Ascending aorta (tissue), 2 donors: Measurements from ENCODE around the gene HNRNPAB. TPM values are rescaled to one million over a fixed set of nuclear protein-coding genes. Genes with fewer than 3 reads are reported as not detected.
A peak's percentile ranks its signal among the peaks of the same experiment; 100 is the strongest.
"Not testable (repeated sequence)": the region's sequence is repeated elsewhere in the genome, so short reads cannot be mapped to it uniquely, and the experiment has no call there.

Experiments used
- DNase-seq, 2 donors: peaks; one replicate each; pipeline ENCODE4 v3.0.0-alpha.2; 2019; ENCODE audit warnings: low spot score in 2 of 2
- H3K27ac ChIP-seq, 2 donors: fragments of 200-600 bp; sonication (generic); one replicate each; pipeline ENCODE4 v1.5.1; 2016 to 2017; ENCODE audit warnings: mild to moderate bottlenecking in 1 of 2
- H3K27me3 ChIP-seq: fragments of 200-600 bp; sonication (generic); one replicate; pipeline ENCODE4 v1.5.1; 2017
- H3K36me3 ChIP-seq, 2 donors: fragments of 200-600 bp; sonication (generic); one replicate each; pipeline ENCODE4 v1.5.1; 2016
- H3K4me1 ChIP-seq, 2 donors: fragments of 200-600 bp; sonication (generic); one replicate each; pipeline ENCODE4 v1.5.1; 2016 to 2017; ENCODE audit warnings: mild to moderate bottlenecking in 1 of 2
- H3K4me3 ChIP-seq, 2 donors: fragments of 200-600 bp; sonication (generic); one replicate each; pipeline ENCODE4 v1.5.1; 2016 to 2017; ENCODE audit warnings: mild to moderate bottlenecking in 1 of 2
- H3K9me3 ChIP-seq, 2 donors: fragments of 200-600 bp; sonication (generic); one replicate each; pipeline ENCODE4 v1.5.1; 2016
- intact Hi-C: fragments of 100-400 bp; cut with DNase I; formaldehyde crosslinking; loops from one replicate; pipeline ENCODE4 v1.15.1; 2023
- total RNA-seq: library from RNA; depleted of rRNA; stranded (reverse); fragments of >200 nt; gene quantifications from one replicate; pipeline ENCODE4 v1.1.0, GENCODE V29; 2016
- TF ChIP-seq, protein P1 (sequence below), 3 experiments: fragments of 200-600 bp in 2 of 3; fragments of 450-650 bp in 1 of 3; sonication (generic) in 2 of 3; IDR thresholded peaks; one replicate each; pipeline ENCODE4 v1.5.1; 2016 to 2019; ENCODE audit warnings: antibody characterized with exemption in 3 of 3, mild to moderate bottlenecking in 1 of 3, moderate library complexity in 1 of 3

The HNRNPAB gene
- total RNA-seq, 1 donor from 2014 or later, result 99.2 TPM

- DNase-seq, result peak in 1 of 2 donors; percentile 50
- TF ChIP-seq, protein P1, sequence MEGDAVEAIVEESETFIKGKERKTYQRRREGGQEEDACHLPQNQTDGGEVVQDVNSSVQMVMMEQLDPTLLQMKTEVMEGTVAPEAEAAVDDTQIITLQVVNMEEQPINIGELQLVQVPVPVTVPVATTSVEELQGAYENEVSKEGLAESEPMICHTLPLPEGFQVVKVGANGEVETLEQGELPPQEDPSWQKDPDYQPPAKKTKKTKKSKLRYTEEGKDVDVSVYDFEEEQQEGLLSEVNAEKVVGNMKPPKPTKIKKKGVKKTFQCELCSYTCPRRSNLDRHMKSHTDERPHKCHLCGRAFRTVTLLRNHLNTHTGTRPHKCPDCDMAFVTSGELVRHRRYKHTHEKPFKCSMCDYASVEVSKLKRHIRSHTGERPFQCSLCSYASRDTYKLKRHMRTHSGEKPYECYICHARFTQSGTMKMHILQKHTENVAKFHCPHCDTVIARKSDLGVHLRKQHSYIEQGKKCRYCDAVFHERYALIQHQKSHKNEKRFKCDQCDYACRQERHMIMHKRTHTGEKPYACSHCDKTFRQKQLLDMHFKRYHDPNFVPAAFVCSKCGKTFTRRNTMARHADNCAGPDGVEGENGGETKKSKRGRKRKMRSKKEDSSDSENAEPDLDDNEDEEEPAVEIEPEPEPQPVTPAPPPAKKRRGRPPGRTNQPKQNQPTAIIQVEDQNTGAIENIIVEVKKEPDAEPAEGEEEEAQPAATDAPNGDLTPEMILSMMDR (IDR thresholded peaks at IDR 0.05), result no peak
- H3K4me1 ChIP-seq, result no peaks in the 10 kb centered on the region
- no peak overlapping the region for H3K4me3 ChIP-seq
- intact Hi-C loops, result no loop called here
- no peak overlapping the region for H3K27ac ChIP-seq
- no peaks in the 10 kb centered on the region for H3K36me3 ChIP-seq
- no peaks in the 10 kb centered on the region for H3K9me3 ChIP-seq
- H3K27me3 ChIP-seq, result no peaks in the 10 kb centered on the region
Measured at GRCh38 chr5:178196986-178197385, 7.3 kb upstream of the HNRNPAB start.

DNA sequence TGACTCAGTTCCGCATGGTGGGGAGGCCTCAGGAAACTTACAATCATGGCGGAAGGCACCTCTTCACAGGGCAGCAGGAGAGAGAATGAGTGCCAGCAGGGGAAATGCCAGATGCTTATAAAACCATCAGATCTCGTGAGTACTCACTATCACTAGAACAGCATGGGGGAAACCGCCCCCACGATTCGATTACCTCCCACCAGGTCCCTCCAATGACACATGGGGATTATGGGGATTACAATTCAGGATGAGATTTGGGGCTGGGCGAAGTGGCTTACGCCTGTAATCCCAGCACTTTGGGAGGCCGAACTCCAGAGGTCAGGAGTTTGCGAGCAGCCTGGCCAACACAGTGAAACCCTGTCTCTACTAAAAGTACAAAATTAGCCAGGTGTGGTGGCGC, 6.2 kb upstream of the HNRNPAB start:
- H3K27ac ChIP-seq, H3K4me3 ChIP-seq, H3K9me3 ChIP-seq, H3K36me3 ChIP-seq, intact Hi-C loops, H3K27me3 ChIP-seq, H3K4me1 ChIP-seq: not testable (repeated sequence)
- peak in 1 of 2 donors; percentile 50 for DNase-seq

- Histone ChIP-seq H3K9me3 (no peaks in the 10 kb centered on the region), H3K4me1 (no peaks in the 10 kb centered on the region), H3K4me3 (no peak overlapping the region), H3K36me3 (no peaks in the 10 kb centered on the region), H3K27ac (no peak overlapping the region), H3K27me3 (no peaks in the 10 kb centered on the region)
- intact Hi-C loops, result no loop called here
- peak in 1 of 2 donors; percentile 30 for DNase-seq
- TF ChIP-seq, protein P1 (IDR thresholded peaks at IDR 0.05), result no peak
Measured at GRCh38 chr5:178198706-178199105, 5.6 kb upstream of the HNRNPAB start.

GRCh38 chr5:178199581-178200434, 4.5 kb upstream of the HNRNPAB start:
- TF ChIP-seq, protein P1 (IDR thresholded peaks at IDR 0.05), result no peak
- no peaks in the 10 kb centered on the region for H3K36me3 ChIP-seq

GRCh38 chr5:178201221-178201926, 3.0 kb upstream of the HNRNPAB start:
- Histone ChIP-seq H3K9me3 (no peaks in the 10 kb centered on the region), H3K27ac (no peak overlapping the region), H3K4me3 (no peak overlapping the region), H3K4me1 (peaks cover 4 to 7% of the 10 kb centered on the region in 2 donors), H3K36me3 (peaks cover 0 to under 1% of the 10 kb centered on the region in 2 donors), H3K27me3 (no peaks in the 10 kb centered on the region)
- peak in 1 of 2 donors; percentile 48 for DNase-seq
- intact Hi-C loops, result loop anchor here (10.0 kb wide), 2 partner anchors 777 to 1873 kb away; partner anchors contain the start of genes GRK6 and RNF130
- TF ChIP-seq, protein P1 (IDR thresholded peaks at IDR 0.05), result no peak

More at GRCh38 chr5:178199581-178200434, 4.5 kb upstream of the HNRNPAB start:
- peak in 1 of 2 donors; percentile 46 for DNase-seq
- Histone ChIP-seq H3K27ac (no peak overlapping the region), H3K4me1 (no peaks in the 10 kb centered on the region), H3K9me3 (no peaks in the 10 kb centered on the region), H3K27me3 (no peaks in the 10 kb centered on the region), H3K4me3 (no peak overlapping the region)
- intact Hi-C loops, result loop anchor here (10.0 kb wide), 2 partner anchors 775 to 1875 kb away; partner anchors contain the start of genes GRK6 and RNF130

DNA sequence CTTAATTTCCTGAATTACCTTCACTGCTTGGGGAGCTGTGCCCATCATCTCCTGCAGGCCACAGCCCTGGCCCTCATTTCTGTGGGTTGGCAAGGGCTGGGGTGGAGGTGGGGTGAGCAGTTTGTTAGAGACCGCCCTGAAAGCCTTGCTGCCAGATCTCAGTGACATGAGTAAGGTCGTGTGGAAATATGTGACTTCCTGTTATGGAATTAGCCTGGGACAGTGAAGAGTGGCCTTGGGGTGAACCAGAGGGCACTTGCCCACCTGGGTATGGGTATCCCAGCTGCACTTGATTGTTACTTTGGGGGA, 2.5 kb upstream of the HNRNPAB start:
- Histone ChIP-seq H3K9me3 (no peaks in the 10 kb centered on the region), H3K4me3 (no peak overlapping the region), H3K36me3 (peaks cover 4 to 5% of the 10 kb centered on the region in 2 donors), H3K27ac (no peak overlapping the region), H3K4me1 (peaks cover 8 to 12% of the 10 kb centered on the region in 2 donors), H3K27me3 (no peaks in the 10 kb centered on the region)
- intact Hi-C loops, result loop anchor here (10.0 kb wide), 2 partner anchors 777 to 1873 kb away; partner anchors contain the start of genes GRK6 and RNF130
- TF ChIP-seq, protein P1 (IDR thresholded peaks at IDR 0.05), result no peak
- DNase-seq, result peak in 1 of 2 donors; percentile 22
